Measurements from ENCODE around the gene SAXO1.
"Not testable (repeated sequence)": the region's sequence is repeated elsewhere in the genome, so short reads cannot be mapped to it uniquely, and the experiment has no call there.

Gene SAXO1

GRCh38 chr9:18951936-18952335 lies 81.1 kb downstream of the SAXO1 start:
- no peak for DNase-seq

- no peak for DNase-seq
These were observed 85.1 kb downstream of the SAXO1 start for GRCh38 chr9:18947892-18948339.

- no peak for DNase-seq
These were observed 90.2 kb downstream of the SAXO1 start for GRCh38 chr9:18942801-18943200.

DNA sequence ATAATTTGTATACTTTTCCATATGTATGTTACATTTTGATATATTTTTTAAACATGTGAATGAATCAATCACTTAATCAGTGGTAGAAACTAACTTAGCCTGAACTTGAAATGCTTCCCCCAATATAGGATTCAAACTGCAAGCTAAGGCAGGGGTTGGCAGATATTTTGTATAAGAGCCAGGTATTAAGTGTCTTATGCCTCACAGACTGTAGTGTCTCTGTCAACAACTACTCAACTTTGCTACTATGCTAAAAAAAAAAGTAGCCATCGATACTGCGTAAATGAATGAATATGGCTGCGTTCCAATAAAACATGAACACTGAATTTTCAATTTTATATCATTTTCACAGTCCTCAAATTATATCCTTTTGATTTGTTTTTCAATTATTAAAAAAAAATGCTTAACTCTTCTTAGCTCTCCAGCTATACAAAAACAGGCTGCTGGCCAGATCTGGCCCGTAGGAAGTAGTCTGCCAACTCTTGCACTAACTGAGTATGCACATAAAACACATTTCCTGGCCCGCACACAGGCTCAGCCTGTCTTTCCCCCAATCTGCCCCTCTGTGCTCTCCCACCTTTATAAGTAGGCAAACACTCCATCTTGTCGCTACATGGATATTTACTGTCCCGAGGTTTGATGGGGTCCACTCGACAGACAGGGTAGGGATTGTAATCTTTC lies 91.8 kb downstream of the SAXO1 start:
- DNase-seq = no peak

DNA sequence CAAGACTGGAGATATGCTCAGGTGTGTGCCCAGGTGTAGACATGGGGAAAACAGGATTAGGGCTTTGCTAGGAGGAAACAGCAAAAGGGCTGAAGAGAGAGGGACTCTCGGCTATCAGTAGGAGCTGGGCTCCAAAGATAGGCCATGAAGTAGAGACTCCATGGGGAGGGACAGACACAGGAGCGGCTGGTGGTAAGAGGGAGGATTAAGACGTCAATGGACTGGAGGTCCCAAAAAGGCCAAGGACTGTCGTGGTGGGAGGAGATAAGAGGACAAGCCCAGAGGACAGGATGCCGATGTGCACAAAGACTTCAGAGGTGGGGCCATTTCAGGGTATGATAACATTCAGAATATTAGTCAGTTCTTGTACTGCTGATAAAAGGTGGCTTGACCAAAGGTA lies 93.1 kb downstream of the SAXO1 start:
- no peak for DNase-seq

- DNase-seq = no peak
These were observed 96.7 kb downstream of the SAXO1 start for GRCh38 chr9:18936094-18936871.

GRCh38 chr9:18935541-18935940 lies 97.5 kb downstream of the SAXO1 start:
- no peak for DNase-seq

DNA sequence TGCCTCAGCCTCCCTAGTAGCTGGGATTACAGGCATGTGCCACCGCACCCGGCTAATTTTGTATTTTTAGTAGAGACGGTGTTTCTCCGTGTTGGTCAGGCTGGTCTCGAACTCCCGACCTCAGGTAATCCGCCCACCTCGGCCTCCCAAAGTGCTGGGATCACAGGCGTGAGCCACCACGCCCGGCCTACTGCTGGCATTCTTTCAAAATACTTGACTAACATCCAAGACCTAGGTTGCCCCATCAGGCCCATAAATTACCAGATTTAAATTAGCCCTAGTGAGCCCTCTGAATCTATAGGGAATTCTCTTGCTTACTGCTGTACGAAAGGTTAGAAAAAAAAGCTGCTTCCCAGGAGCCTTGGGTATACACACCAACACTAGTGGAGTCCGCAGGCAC lies 102.4 kb downstream of the SAXO1 start:
- not testable (repeated sequence) for DNase-seq

- no peak for DNase-seq
These were observed 104.3 kb downstream of the SAXO1 start for GRCh38 chr9:18928711-18929110.

GRCh38 chr9:18926513-18926912 lies 106.5 kb downstream of the SAXO1 start:
- no peak for DNase-seq

DNA sequence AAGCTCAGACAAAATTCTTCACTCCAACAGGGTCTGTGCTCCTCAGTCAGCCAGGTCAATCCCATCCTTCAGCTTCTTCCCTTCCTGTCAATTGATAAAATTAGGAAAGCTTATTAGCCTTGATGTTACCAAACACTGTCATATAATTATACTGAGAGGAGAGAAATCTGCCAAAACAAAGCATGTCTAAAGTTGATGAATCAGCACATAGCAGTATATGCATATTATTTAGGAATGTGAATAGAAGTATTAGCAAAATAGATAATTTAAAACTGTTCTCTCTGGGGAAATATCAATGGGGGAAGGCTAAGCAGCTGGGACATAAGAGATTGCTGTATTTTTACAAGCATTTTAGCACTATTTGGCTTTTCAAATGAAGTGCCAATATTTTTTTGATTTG lies 107.1 kb downstream of the SAXO1 start:
- DNase-seq = no peak

GRCh38 chr9:18923671-18924430 lies 109.2 kb downstream of the SAXO1 start:
- no peak for DNase-seq

- DNase-seq = no peak
These were observed 109.8 kb downstream of the SAXO1 start for GRCh38 chr9:18923167-18923566.

DNA sequence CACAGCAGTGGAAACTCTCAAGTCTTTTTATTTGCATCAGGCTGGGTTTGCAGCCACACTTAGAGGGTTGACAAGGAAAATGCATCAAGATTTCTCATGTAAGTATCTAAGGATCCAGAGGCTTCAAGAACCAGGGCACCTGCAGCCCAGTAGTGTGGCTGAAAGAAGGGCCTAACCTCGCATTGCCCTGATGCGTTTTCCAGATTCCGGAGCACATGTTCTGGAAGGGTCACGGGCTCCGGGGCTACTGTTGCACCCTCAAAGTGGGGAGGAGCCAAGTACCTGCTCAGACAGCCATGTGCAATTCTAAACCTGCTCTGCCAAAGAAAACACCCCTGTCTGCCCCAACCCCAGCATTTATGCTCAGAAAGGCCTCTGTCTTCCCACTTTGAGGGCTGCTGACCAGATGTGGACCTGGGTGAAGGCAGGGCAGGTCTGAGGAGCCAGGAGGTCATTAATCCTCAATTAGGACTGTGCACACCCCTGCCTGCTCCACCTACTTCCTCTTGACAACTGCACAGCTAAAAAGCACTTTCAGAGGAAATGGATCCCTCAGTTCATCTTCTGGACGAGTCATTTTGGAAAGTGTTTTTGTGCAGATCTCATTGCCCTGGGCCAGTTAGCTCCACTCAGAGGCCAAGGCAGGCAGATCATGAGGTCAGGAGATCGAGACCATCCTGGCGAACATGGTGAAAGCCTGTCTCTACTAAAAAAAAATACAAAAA lies 110.7 kb downstream of the SAXO1 start:
- no peak for DNase-seq

DNA sequence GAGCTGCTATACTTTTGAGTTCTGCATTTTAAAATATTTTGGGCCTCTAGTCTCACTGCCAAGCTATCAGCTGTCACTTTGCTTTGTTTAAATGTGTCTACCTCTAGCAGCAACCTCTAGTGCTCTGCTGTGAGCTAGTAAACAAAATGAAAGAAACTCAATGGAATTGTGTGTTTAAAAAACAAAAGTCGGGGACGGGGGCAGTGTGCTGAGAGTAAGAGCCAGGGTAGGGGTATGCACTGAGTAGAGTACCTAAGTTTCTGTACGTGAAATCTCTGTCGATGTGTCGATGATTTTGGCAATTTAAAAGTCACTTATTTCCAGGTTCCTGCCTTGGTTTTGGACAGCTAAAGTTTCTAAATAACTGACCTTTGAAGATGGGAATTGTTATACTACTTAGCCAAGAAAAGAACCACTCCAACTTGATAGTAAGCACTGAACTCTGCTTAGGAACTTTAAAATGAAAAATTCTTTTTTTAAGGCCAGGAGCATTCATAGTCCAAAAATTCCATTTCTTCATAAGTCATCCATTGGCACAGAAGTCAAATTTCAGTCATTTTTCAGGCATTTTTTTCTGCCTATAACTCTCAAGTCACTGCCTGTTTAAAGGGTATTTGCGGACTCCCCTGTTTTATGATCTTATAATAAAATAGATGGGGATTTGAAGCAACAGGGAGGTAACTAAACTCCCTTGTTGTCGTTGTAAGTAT lies 111.5 kb downstream of the SAXO1 start:
- DNase-seq = no peak

- DNase-seq = no peak
These were observed 112.6 kb downstream of the SAXO1 start for GRCh38 chr9:18920141-18921084.

DNA sequence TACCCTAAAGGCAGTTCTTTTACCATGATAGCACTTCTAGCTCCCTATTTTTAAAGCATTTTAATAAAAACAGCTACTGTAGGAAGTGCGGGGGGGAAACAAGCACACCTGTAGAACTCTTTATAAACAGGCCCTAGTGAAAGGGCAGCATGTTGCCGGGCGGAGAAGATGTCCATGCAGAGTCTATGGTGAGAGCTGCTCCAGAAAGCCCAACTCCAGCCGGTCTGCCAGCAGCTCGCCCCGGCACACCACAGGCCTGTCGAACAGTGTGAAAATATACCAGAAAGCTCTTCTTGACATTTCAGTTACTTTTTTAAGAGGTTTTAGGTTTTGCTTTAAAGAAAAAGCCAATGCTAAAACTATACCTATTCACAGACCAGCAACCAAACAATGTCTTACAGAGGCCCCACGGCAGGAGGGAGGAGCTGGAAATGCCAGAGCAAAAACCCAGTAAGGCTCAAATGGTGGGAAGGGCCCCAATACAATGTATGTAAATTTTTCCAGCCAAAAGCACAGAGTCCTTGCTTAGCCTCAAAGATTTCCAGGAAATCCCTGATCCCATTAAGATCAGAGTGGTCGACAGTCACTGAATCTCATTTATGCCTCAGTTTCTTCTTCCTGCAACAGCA lies 121.2 kb downstream of the SAXO1 start:
- no peak for DNase-seq

- no peak for DNase-seq
These were observed 122.1 kb downstream of the SAXO1 start for GRCh38 chr9:18910916-18911315.

DNA sequence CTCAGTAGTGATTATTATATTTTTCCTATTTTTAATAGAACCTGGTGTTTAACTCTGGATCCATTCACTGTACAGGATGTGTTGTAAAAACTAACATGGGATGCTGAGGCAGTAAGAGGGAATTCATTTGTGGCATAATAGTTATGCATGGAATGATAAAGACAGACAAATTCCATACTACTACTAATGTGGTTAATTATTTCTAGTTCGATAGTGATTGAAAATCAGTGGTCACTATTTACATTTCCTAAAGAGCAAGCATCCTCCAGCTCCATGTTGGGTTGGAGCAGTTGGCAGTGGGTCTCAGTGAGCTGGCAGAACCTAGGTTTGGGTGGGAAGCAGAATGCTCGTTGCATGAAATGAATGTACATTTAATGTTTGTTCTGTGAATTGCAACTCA lies 122.6 kb downstream of the SAXO1 start:
- DNase-seq = no peak

GRCh38 chr9:18909140-18910018 lies 123.6 kb downstream of the SAXO1 start:
- no peak for DNase-seq

Measured in NCI-H526 treated with DMSO at 0.1 percent for 48 hours (cell line).